H9 (cell line): Measurements from ENCODE around the gene KPTN. TPM values are rescaled to one million over a fixed set of nuclear protein-coding genes. Genes with fewer than 3 reads are reported as not detected.

Source experiments
- DNase-seq: peaks from one replicate; pipeline ENCODE4 v3.0.0-alpha.2; 2017
- H2AFZ ChIP-seq: one replicate; pipeline ENCODE4 v1.6.1; 2013; ENCODE audit warnings: mild to moderate bottlenecking, low read length, control low read depth, moderate library complexity
- H2AK5ac ChIP-seq: 2 replicates; pipeline ENCODE4 v1.6.1; 2013; ENCODE audit warnings: low read length, control low read depth, mixed read lengths; ENCODE audit not compliant: insufficient read length
- H2BK120ac ChIP-seq: one replicate; pipeline ENCODE4 v1.6.1; 2013; ENCODE audit warnings: low read depth, mild to moderate bottlenecking, low read length, control low read depth, inconsistent platforms; ENCODE audit not compliant: poor library complexity, severe bottlenecking
- H2BK12ac ChIP-seq: 2 replicates; pipeline ENCODE4 v1.6.1; 2013; ENCODE audit warnings: low read length, control low read depth, mixed read lengths, low read depth; ENCODE audit not compliant: insufficient read length
- H2BK15ac ChIP-seq: 2 replicates; pipeline ENCODE4 v1.6.1; 2013; ENCODE audit warnings: low read depth, low read length, control low read depth
- H2BK20ac ChIP-seq: one replicate; pipeline ENCODE4 v1.6.1; 2013; ENCODE audit warnings: low read depth, mild to moderate bottlenecking, low read length, control low read depth, inconsistent platforms; ENCODE audit not compliant: poor library complexity, severe bottlenecking
- H2BK5ac ChIP-seq: 2 replicates; pipeline ENCODE4 v1.6.1; 2013; ENCODE audit warnings: low read length, control low read depth, mixed read lengths; ENCODE audit not compliant: insufficient read length
- H3K14ac ChIP-seq: 2 replicates; pipeline ENCODE4 v1.6.1; 2013; ENCODE audit warnings: low read length, control low read depth; ENCODE audit not compliant: insufficient read depth
- H3K18ac ChIP-seq: 2 replicates; pipeline ENCODE4 v1.6.1; 2013; ENCODE audit warnings: low read depth, mild to moderate bottlenecking, mixed read lengths, low read length, control low read depth; ENCODE audit not compliant: insufficient read length
- H3K23ac ChIP-seq: 2 replicates; pipeline ENCODE4 v1.6.1; 2013; ENCODE audit warnings: low read length, control low read depth, mixed read lengths, low read depth; ENCODE audit not compliant: insufficient read length
- H3K23me2 ChIP-seq: 2 replicates; pipeline ENCODE4 v1.6.1; 2013; ENCODE audit warnings: low read depth, mild to moderate bottlenecking, mixed read lengths, low read length, control low read depth; ENCODE audit not compliant: insufficient read length, poor library complexity, severe bottlenecking
- H3K27ac ChIP-seq: 2 replicates; pipeline ENCODE4 v1.5.1; 2013; ENCODE audit warnings: low read length, control low read depth, mixed read lengths, low read depth; ENCODE audit not compliant: insufficient read length
- H3K27me3 ChIP-seq: 2 replicates; pipeline ENCODE4 v1.6.1; 2013; ENCODE audit warnings: low read length, control low read depth, inconsistent platforms; ENCODE audit not compliant: insufficient read depth
- H3K4ac ChIP-seq: 2 replicates; pipeline ENCODE4 v1.6.1; 2013; ENCODE audit warnings: low read depth, mild to moderate bottlenecking, control low read depth, inconsistent platforms, low read length, moderate library complexity
- H3K4me1 ChIP-seq: 2 replicates; pipeline ENCODE4 v1.6.1; 2013; ENCODE audit warnings: low read length, control low read depth, inconsistent platforms; ENCODE audit not compliant: insufficient read depth
- H3K4me2 ChIP-seq: 2 replicates; pipeline ENCODE4 v1.6.1; 2013; ENCODE audit warnings: low read length, control low read depth, mixed read lengths; ENCODE audit not compliant: insufficient read length, insufficient read depth
- H3K56ac ChIP-seq: 2 replicates; pipeline ENCODE4 v1.6.1; 2013; ENCODE audit warnings: low read depth, mild to moderate bottlenecking, mixed read lengths, low read length, control low read depth; ENCODE audit not compliant: insufficient read length
- H3K79me1 ChIP-seq: 2 replicates; pipeline ENCODE4 v1.6.1; 2013; ENCODE audit warnings: low read depth, mild to moderate bottlenecking, moderate library complexity, low read length, control low read depth, inconsistent platforms; ENCODE audit not compliant: insufficient read depth, poor library complexity, severe bottlenecking
- H3K79me2 ChIP-seq: 2 replicates; pipeline ENCODE4 v1.6.1; 2013; ENCODE audit warnings: low read length, control low read depth, inconsistent platforms; ENCODE audit not compliant: insufficient read depth
- H3K9ac ChIP-seq: 2 replicates; pipeline ENCODE4 v1.6.1; 2013; ENCODE audit warnings: low read length, control low read depth, mixed read lengths; ENCODE audit not compliant: insufficient read length; ENCODE audit errors: extremely low read depth
- H3K9me3 ChIP-seq: one replicate; pipeline ENCODE4 v1.6.1; 2013; ENCODE audit warnings: low read depth, low read length, inconsistent platforms; ENCODE audit not compliant: control insufficient read depth
- H3T11ph ChIP-seq: one replicate; pipeline ENCODE4 v1.6.1; 2013; ENCODE audit warnings: mild to moderate bottlenecking, low read length, control low read depth, inconsistent platforms
- H4K20me1 ChIP-seq: one replicate; pipeline ENCODE4 v1.6.1; 2013; ENCODE audit not compliant: control insufficient read depth, insufficient read length, insufficient read depth
- H4K5ac ChIP-seq: 2 replicates; pipeline ENCODE4 v1.6.1; 2013; ENCODE audit warnings: low read depth, mild to moderate bottlenecking, mixed read lengths, low read length, control low read depth; ENCODE audit not compliant: insufficient read length
- H4K8ac ChIP-seq: replicated peaks from 2 replicates; pipeline ENCODE4 v1.6.1; 2013; ENCODE audit warnings: low read length, control low read depth, mixed read lengths, low read depth; ENCODE audit not compliant: insufficient read length
- H4K91ac ChIP-seq: 2 replicates; pipeline ENCODE4 v1.6.1; 2013; ENCODE audit warnings: low read depth, mild to moderate bottlenecking, moderate library complexity, mixed read lengths, low read length, control low read depth; ENCODE audit not compliant: insufficient read length
- H3K27ac Mint-ChIP-seq, 3 experiments: 2 replicates in 2 of 3; 3 replicates in 1 of 3; pipeline ENCODE4 v1.8.0; 2020 to 2021; ENCODE audit warnings: mixed read lengths in 3 of 3, mild to moderate bottlenecking in 1 of 3, moderate library complexity in 1 of 3
- H3K27me3 Mint-ChIP-seq: 2 replicates; pipeline ENCODE4 v1.8.0; 2021; ENCODE audit warnings: low read depth, mild to moderate bottlenecking, moderate library complexity, mixed read lengths
- H3K36me3 Mint-ChIP-seq, 3 experiments: 2 replicates in 2 of 3; 3 replicates in 1 of 3; pipeline ENCODE4 v1.8.0; 2020 to 2021; ENCODE audit warnings: low read depth in 3 of 3, mixed read lengths in 3 of 3; ENCODE audit not compliant: insufficient read depth in 1 of 3
- H3K4me1 Mint-ChIP-seq, 2 experiments: 2 replicates each; pipeline ENCODE4 v1.8.0; 2020; ENCODE audit warnings: mixed read lengths in 2 of 2
- H3K4me3 Mint-ChIP-seq, 2 experiments: 2 replicates in 1 of 2; 3 replicates in 1 of 2; pipeline ENCODE4 v1.8.0; 2020 to 2021; ENCODE audit warnings: mild to moderate bottlenecking in 2 of 2, mixed read lengths in 2 of 2, moderate library complexity in 1 of 2
- H3K9me3 Mint-ChIP-seq, 2 experiments: 2 replicates in 1 of 2; 3 replicates in 1 of 2; pipeline ENCODE4 v1.8.0; 2020; ENCODE audit warnings: mild to moderate bottlenecking in 2 of 2, mixed read lengths in 2 of 2, moderate library complexity in 1 of 2
- CTCF ChIP-seq: fragments of 200-600 bp; sonication (generic); conservative IDR thresholded peaks from 3 replicates; pipeline ENCODE4 v1.8.0; 2021; ENCODE audit warnings: antibody characterized with exemption, mild to moderate bottlenecking
- WGBS: extraction: QIAGEN DNeasy Blood & Tissue Kit; methylation state at CpG from one replicate; pipeline ENCODE4 v1.1.7; 2013; ENCODE audit warnings: missing lambda C conversion rate, low lambda C conversion rate, mixed read lengths; ENCODE audit not compliant: insufficient read length; ENCODE audit errors: extremely low coverage; 5-methylcytosine and 5-hydroxymethylcytosine counted together
- total RNA-seq: library from RNA; stranded (reverse); gene quantifications from 2 replicates; pipeline ENCODE4 v1.2.1, GENCODE V29; 2021

KPTN gene
- total RNA-seq, 1 experiment from 2014 or later = 35.4 TPM

DNA sequence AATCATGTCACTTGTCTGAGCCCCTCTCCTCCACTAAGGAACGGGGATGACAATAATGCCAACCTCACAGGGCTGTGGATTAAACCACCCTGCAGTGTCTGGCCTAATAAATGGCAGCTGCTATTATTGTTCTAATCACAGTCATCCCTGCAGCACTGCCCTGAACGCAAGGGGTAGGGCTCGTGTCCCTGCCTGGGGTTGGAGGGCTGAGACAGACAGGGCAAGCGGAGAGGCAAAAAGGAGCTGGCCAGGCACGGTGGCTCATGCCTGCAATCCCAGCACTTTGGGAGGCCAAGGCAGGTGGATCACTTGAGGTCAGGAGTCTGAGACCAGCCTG, 10.2 kb upstream of the KPTN start:
- Histone ChIP-seq H3K4me1 (no peaks in the 10 kb centered on the region), H3K79me2 (no peaks in the 10 kb centered on the region), H3K4ac (no peak overlapping the region), H3K14ac (no peak overlapping the region), H3K9ac (no peak overlapping the region), H3K79me1 (no peaks in the 10 kb centered on the region), H3K27ac (no peak overlapping the region), H2AFZ (no peak overlapping the region), H4K20me1 (no peaks in the 10 kb centered on the region), H3K23me2 (no peaks in the 10 kb centered on the region), H4K91ac (no peak overlapping the region), H4K5ac (no peak overlapping the region), H2BK5ac (no peak overlapping the region), H3K23ac (no peak overlapping the region), H3K27me3 (no peaks in the 10 kb centered on the region), H3K4me2 (no peak overlapping the region), H3K9me3 (no peaks in the 10 kb centered on the region), H2AK5ac (no peak overlapping the region), H2BK120ac (no peak overlapping the region), H4K8ac (no peak overlapping the region), H2BK20ac (no peak overlapping the region), H3K56ac (no peak overlapping the region), H3T11ph (no peak overlapping the region), H3K18ac (no peak overlapping the region), H2BK15ac (no peak overlapping the region), H2BK12ac (no peak overlapping the region)
- Mint-ChIP-seq H3K27me3 (no peaks in the 10 kb centered on the region), H3K27ac (no peak overlapping the region), H3K9me3 (no peaks in the 10 kb centered on the region), H3K4me3 (no peak overlapping the region), H3K4me1 (peaks cover 0 to 18% of the 10 kb centered on the region in 2 experiments; a peak in 2 of 4 replicates), H3K36me3 (peaks cover 9 to 26% (median 17%) of the 10 kb centered on the region in 3 experiments; a peak in 6 of 7 replicates)
- no CpG with 5 or more reads among the region's 5 CpGs for WGBS
- no peak for TF ChIP-seq CTCF
- no peak for DNase-seq
